ENCODE measurements around the gene CDH4.

GRCh38 chr20:61411743-61412142, 159.7 kb downstream of the CDH4 start:
- TF ChIP-seq CTCF (IDR thresholded peaks at IDR 0.05), result no peak
- no peak for TF ChIP-seq POLR2A (IDR thresholded peaks at IDR 0.05)
- no peak for TF ChIP-seq POLR2AphosphoS5 (IDR thresholded peaks at IDR 0.05)
- no peak for TF ChIP-seq EP300 (IDR thresholded peaks at IDR 0.05)

Measured in upper lobe of left lung (tissue), 4 donors.